ENCODE data around the gene SYCP2L. TPM values are rescaled to one million over a fixed set of nuclear protein-coding genes. Genes with fewer than 3 reads are reported as not detected.
"Not testable (repeated sequence)": the region's sequence is repeated elsewhere in the genome, so short reads cannot be mapped to it uniquely, and the experiment has no call there.

Gene SYCP2L
- total RNA-seq, 1 donor from 2014 or later: 0.36 TPM

- intact Hi-C loops (cut with micrococcal nuclease): no loop called here
Measured at GRCh38 chr6:11002176-11002575, 115.3 kb downstream of the SYCP2L start.

- intact Hi-C loops (cut with micrococcal nuclease): not testable (repeated sequence)
Measured at GRCh38 chr6:11003297-11003696, 116.4 kb downstream of the SYCP2L start.

GRCh38 chr6:11006061-11006460 is 119.2 kb downstream of the SYCP2L start:
- intact Hi-C loops (cut with micrococcal nuclease): no loop called here

- intact Hi-C loops (cut with micrococcal nuclease): no loop called here
Measured at GRCh38 chr6:11007715-11008608, 121.1 kb downstream of the SYCP2L start.

- intact Hi-C loops (cut with micrococcal nuclease): no loop called here
Measured at GRCh38 chr6:11008821-11009220, 122.0 kb downstream of the SYCP2L start.

GRCh38 chr6:11009353-11009752 is 122.5 kb downstream of the SYCP2L start:
- intact Hi-C loops (cut with micrococcal nuclease): no loop called here

- intact Hi-C loops (cut with micrococcal nuclease): no loop called here
Measured at GRCh38 chr6:11011787-11012234, 125.0 kb downstream of the SYCP2L start.

- intact Hi-C loops (cut with micrococcal nuclease): no loop called here
Measured at GRCh38 chr6:11012295-11012754, 125.5 kb downstream of the SYCP2L start.

- intact Hi-C loops (cut with micrococcal nuclease): no loop called here
Measured at GRCh38 chr6:11012976-11013720, 126.3 kb downstream of the SYCP2L start.

GRCh38 chr6:11013721-11014070 is 126.8 kb downstream of the SYCP2L start:
- intact Hi-C loops (cut with micrococcal nuclease): no loop called here

- intact Hi-C loops (cut with micrococcal nuclease): no loop called here
Measured at GRCh38 chr6:11015102-11015501, 128.2 kb downstream of the SYCP2L start.

GRCh38 chr6:11016452-11016851 is 129.6 kb downstream of the SYCP2L start:
- intact Hi-C loops (cut with micrococcal nuclease): no loop called here

- intact Hi-C loops (cut with micrococcal nuclease): no loop called here
Measured at GRCh38 chr6:11017090-11017489, 130.2 kb downstream of the SYCP2L start.

- intact Hi-C loops (cut with micrococcal nuclease): no loop called here
Measured at GRCh38 chr6:11018225-11018624, 131.4 kb downstream of the SYCP2L start.

GRCh38 chr6:11021003-11021402 is 134.2 kb downstream of the SYCP2L start:
- intact Hi-C loops (cut with micrococcal nuclease): no loop called here

- intact Hi-C loops (cut with micrococcal nuclease): no loop called here
Measured at GRCh38 chr6:11021714-11022113, 134.9 kb downstream of the SYCP2L start.

GRCh38 chr6:11023032-11023431 is 136.2 kb downstream of the SYCP2L start:
- intact Hi-C loops (cut with micrococcal nuclease): no loop called here

Other genes with a start within 250 kb of the SYCP2L start
- gene C6orf52, start 192.4 kb upstream of the SYCP2L start, total RNA-seq: 0.43 and 0.93 TPM in 2 replicates
- 16.1 and 17.3 TPM in 2 replicates for gene PAK1IP1, start 192.1 kb upstream of the SYCP2L start, total RNA-seq
- 62.9 and 67.8 TPM in 2 replicates for gene TMEM14C, start 164.0 kb upstream of the SYCP2L start, total RNA-seq
- 84.9 and 91.0 TPM in 2 replicates for gene TMEM14B, start 139.2 kb upstream of the SYCP2L start, total RNA-seq
- gene MAK, start 48.5 kb upstream of the SYCP2L start, total RNA-seq: 0.11 TPM in 2 replicates
- gene GCM2, start 5.0 kb upstream of the SYCP2L start, total RNA-seq: not detected in 2 replicates
- gene ELOVL2, start 157.3 kb downstream of the SYCP2L start, total RNA-seq: not detected in 2 replicates
- 9.4 and 11.9 TPM in 2 replicates for gene SMIM13, start 206.8 kb downstream of the SYCP2L start, total RNA-seq
- 0.07 TPM in 1 of 2 replicates, not detected in the other for gene ERVFRD-1, start 224.7 kb downstream of the SYCP2L start, total RNA-seq